ENCODE data around the gene RAPGEF2.
"Not testable (repeated sequence)": the region's sequence is repeated elsewhere in the genome, so short reads cannot be mapped to it uniquely, and the experiment has no call there.

Gene RAPGEF2

GRCh38 chr4:159158083-159158617, 55.3 kb downstream of the RAPGEF2 start:
- TF ChIP-seq POLR2A (IDR thresholded peaks at IDR 0.05; ENCODE audit: extremely low read depth, insufficient read length) (no peak), MYC (IDR thresholded peaks at IDR 0.05; ENCODE audit: low read depth, low read length) (no peak), MAX (IDR thresholded peaks at IDR 0.05; ENCODE audit: low read depth, low read length) (no peak), CTCF (IDR thresholded peaks at IDR 0.05; ENCODE audit: low read depth, low read length) (no peak)
- no peak overlapping the region for H3K4me3 ChIP-seq (ENCODE audit: low read depth, low read length)

GRCh38 chr4:159158985-159159384, 56.1 kb downstream of the RAPGEF2 start:
- TF ChIP-seq CTCF (IDR thresholded peaks at IDR 0.05; ENCODE audit: low read depth, low read length) (no peak), MAX (IDR thresholded peaks at IDR 0.05; ENCODE audit: low read depth, low read length) (no peak), POLR2A (IDR thresholded peaks at IDR 0.05; ENCODE audit: extremely low read depth, insufficient read length) (no peak), MYC (IDR thresholded peaks at IDR 0.05; ENCODE audit: low read depth, low read length) (no peak)
- no peak overlapping the region for H3K4me3 ChIP-seq (ENCODE audit: low read depth, low read length)
- DNase-seq (ENCODE audit: low read depth): no peak

More at GRCh38 chr4:159158083-159158617, 55.3 kb downstream of the RAPGEF2 start:
- no peak for DNase-seq (ENCODE audit: low read depth)

- TF ChIP-seq MYC (IDR thresholded peaks at IDR 0.05; ENCODE audit: low read depth, low read length) (no peak), POLR2A (IDR thresholded peaks at IDR 0.05; ENCODE audit: extremely low read depth, insufficient read length) (no peak), CTCF (IDR thresholded peaks at IDR 0.05; ENCODE audit: low read depth, low read length) (no peak), MAX (IDR thresholded peaks at IDR 0.05; ENCODE audit: low read depth, low read length) (no peak)
- no peak overlapping the region for H3K4me3 ChIP-seq (ENCODE audit: low read depth, low read length)
- no peak for DNase-seq (ENCODE audit: low read depth)
Measured at GRCh38 chr4:159159611-159160010, 56.7 kb downstream of the RAPGEF2 start.

GRCh38 chr4:159160242-159160641, 57.4 kb downstream of the RAPGEF2 start:
- DNase-seq (ENCODE audit: low read depth): no peak
- H3K4me3 ChIP-seq (ENCODE audit: low read depth, low read length): no peak overlapping the region
- TF ChIP-seq POLR2A (IDR thresholded peaks at IDR 0.05; ENCODE audit: extremely low read depth, insufficient read length) (no peak), CTCF (IDR thresholded peaks at IDR 0.05; ENCODE audit: low read depth, low read length) (no peak), MYC (IDR thresholded peaks at IDR 0.05; ENCODE audit: low read depth, low read length) (no peak), MAX (IDR thresholded peaks at IDR 0.05; ENCODE audit: low read depth, low read length) (no peak)

GRCh38 chr4:159161436-159161835, 58.6 kb downstream of the RAPGEF2 start:
- H3K4me3 ChIP-seq (ENCODE audit: low read depth, low read length); DNase-seq (ENCODE audit: low read depth): not testable (repeated sequence)

- TF ChIP-seq MAX (IDR thresholded peaks at IDR 0.05; ENCODE audit: low read depth, low read length): no peak
- no peak for TF ChIP-seq CTCF (IDR thresholded peaks at IDR 0.05; ENCODE audit: low read depth, low read length)
- no peak for TF ChIP-seq POLR2A (IDR thresholded peaks at IDR 0.05; ENCODE audit: extremely low read depth, insufficient read length)
- TF ChIP-seq MYC (IDR thresholded peaks at IDR 0.05; ENCODE audit: low read depth, low read length): no peak
- DNase-seq (ENCODE audit: low read depth): no peak
Measured at GRCh38 chr4:159162576-159162975, 59.7 kb downstream of the RAPGEF2 start.

More at GRCh38 chr4:159162576-159162975, 59.7 kb downstream of the RAPGEF2 start:
- no peak overlapping the region for H3K4me3 ChIP-seq (ENCODE audit: low read depth, low read length)

Measured in NB4 (cell line).